Tibial artery (tissue), 4 donors: ENCODE results near the gene FOXO3.
A peak's percentile ranks its signal among the peaks of the same experiment; 100 is the strongest.

Experiments used
- DNase-seq, 2 donors: peaks; one replicate each; pipeline ENCODE4 v3.0.0-alpha.2; 2019
- H3K27ac ChIP-seq, 2 donors: fragments of 200-600 bp; sonication (generic) in 1 of 2; 1 replicate in 1 of 2; 2 replicates in 1 of 2; pipeline ENCODE4 v1.5.1; 2018 to 2019; ENCODE audit warnings: mild to moderate bottlenecking in 1 of 2
- H3K27me3 ChIP-seq, 2 donors: fragments of 200-600 bp; sonication (generic) in 1 of 2; one replicate each; pipeline versions ENCODE4 v1.5.1 to v1.6.0; 2016 to 2019
- H3K36me3 ChIP-seq, 3 donors: fragments of 200-600 bp; sonication (generic) in 2 of 3; one replicate each; pipeline ENCODE4 v1.5.1; 2016 to 2019; ENCODE audit warnings: mild to moderate bottlenecking in 2 of 3
- H3K4me1 ChIP-seq, 4 donors: fragments of 200-600 bp; sonication (generic) in 2 of 4; 1 replicate in 3 of 4; 2 replicates in 1 of 4; pipeline ENCODE4 v1.5.1; 2016 to 2019
- H3K4me3 ChIP-seq, 2 donors: fragments of 200-600 bp; sonication (generic) in 1 of 2; 1 replicate in 1 of 2; 2 replicates in 1 of 2; pipeline ENCODE4 v1.5.1; 2018 to 2019; ENCODE audit warnings: mild to moderate bottlenecking in 2 of 2
- H3K9me3 ChIP-seq, 3 donors: fragments of 200-600 bp; sonication (generic) in 1 of 3; one replicate each; pipeline ENCODE4 v1.5.1; 2016 to 2019
- intact Hi-C: fragments of 100-400 bp; cut with DNase I; formaldehyde crosslinking; loops from one replicate; pipeline ENCODE4 v1.15.0; 2023; ENCODE audit warnings: low total_unique reads
- TF ChIP-seq, protein P1 (sequence below), 2 experiments: fragments of 200-600 bp in 1 of 2; fragments of 450-650 bp in 1 of 2; IDR thresholded peaks; one replicate each; pipeline ENCODE4 v1.5.1; 2017 to 2019; ENCODE audit warnings: antibody characterized with exemption in 2 of 2, mild to moderate bottlenecking in 1 of 2, moderate library complexity in 1 of 2

Gene FOXO3

DNA sequence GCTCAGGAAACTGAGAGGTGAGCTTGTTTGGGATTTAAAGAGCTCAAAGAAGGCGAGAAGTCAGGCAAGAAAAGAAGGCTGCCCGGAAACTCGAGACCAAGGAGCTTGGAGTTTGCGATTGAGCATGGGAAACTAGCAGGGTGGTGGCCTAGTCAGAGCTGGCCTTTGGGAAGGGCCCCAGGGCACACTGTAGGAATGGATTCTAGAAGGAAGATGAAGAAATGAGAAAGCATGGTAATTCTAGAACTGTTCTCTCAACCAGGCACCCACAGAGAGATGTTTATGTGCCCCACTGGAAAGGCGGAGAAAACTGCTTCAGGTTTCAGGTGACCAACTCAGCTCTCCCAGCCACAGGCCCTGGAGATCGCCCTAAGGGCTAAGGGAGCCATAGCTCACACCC is 126.2 kb downstream of the FOXO3 start:
- Histone ChIP-seq H3K27ac (no peak overlapping the region), H3K27me3 (no peaks in the 10 kb centered on the region), H3K4me3 (no peak overlapping the region), H3K4me1 (peaks cover 0 to 86% (median 48%) of the 10 kb centered on the region in 4 donors), H3K9me3 (no peaks in the 10 kb centered on the region), H3K36me3 (peaks cover 5 to 46% (median 23%) of the 10 kb centered on the region in 3 donors)
- TF ChIP-seq, protein P1, sequence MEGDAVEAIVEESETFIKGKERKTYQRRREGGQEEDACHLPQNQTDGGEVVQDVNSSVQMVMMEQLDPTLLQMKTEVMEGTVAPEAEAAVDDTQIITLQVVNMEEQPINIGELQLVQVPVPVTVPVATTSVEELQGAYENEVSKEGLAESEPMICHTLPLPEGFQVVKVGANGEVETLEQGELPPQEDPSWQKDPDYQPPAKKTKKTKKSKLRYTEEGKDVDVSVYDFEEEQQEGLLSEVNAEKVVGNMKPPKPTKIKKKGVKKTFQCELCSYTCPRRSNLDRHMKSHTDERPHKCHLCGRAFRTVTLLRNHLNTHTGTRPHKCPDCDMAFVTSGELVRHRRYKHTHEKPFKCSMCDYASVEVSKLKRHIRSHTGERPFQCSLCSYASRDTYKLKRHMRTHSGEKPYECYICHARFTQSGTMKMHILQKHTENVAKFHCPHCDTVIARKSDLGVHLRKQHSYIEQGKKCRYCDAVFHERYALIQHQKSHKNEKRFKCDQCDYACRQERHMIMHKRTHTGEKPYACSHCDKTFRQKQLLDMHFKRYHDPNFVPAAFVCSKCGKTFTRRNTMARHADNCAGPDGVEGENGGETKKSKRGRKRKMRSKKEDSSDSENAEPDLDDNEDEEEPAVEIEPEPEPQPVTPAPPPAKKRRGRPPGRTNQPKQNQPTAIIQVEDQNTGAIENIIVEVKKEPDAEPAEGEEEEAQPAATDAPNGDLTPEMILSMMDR (IDR thresholded peaks at IDR 0.05): no peak
- intact Hi-C loops: no loop called here
- no peak for DNase-seq

DNA sequence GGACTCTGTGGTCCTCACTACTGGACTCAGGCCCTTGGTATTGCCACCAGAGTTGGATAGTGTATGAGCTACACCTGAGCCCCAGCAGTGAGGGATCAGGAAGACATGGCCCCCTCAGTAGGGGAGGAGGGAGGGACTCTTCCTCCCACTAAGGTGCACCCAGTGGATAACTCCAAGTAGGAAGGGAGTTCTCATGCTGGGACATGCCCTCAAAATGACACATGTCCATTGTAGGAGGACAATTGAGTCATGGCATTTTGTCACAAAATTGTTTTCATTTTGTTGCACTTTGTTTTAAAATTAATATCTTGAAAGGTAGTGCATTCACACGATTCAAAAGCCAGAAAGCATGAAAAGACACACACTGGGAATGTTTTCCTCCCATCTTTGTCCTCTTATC is 127.2 kb downstream of the FOXO3 start:
- intact Hi-C loops: no loop called here
- Histone ChIP-seq H3K27me3 (no peaks in the 10 kb centered on the region), H3K4me3 (no peak overlapping the region), H3K9me3 (no peaks in the 10 kb centered on the region), H3K36me3 (peaks cover 5 to 37% (median 23%) of the 10 kb centered on the region in 3 donors), H3K27ac (no peak overlapping the region), H3K4me1 (peaks cover 0 to 76% (median 45%) of the 10 kb centered on the region in 4 donors)
- no peak for DNase-seq
- TF ChIP-seq, protein P1 (IDR thresholded peaks at IDR 0.05): no peak

DNA sequence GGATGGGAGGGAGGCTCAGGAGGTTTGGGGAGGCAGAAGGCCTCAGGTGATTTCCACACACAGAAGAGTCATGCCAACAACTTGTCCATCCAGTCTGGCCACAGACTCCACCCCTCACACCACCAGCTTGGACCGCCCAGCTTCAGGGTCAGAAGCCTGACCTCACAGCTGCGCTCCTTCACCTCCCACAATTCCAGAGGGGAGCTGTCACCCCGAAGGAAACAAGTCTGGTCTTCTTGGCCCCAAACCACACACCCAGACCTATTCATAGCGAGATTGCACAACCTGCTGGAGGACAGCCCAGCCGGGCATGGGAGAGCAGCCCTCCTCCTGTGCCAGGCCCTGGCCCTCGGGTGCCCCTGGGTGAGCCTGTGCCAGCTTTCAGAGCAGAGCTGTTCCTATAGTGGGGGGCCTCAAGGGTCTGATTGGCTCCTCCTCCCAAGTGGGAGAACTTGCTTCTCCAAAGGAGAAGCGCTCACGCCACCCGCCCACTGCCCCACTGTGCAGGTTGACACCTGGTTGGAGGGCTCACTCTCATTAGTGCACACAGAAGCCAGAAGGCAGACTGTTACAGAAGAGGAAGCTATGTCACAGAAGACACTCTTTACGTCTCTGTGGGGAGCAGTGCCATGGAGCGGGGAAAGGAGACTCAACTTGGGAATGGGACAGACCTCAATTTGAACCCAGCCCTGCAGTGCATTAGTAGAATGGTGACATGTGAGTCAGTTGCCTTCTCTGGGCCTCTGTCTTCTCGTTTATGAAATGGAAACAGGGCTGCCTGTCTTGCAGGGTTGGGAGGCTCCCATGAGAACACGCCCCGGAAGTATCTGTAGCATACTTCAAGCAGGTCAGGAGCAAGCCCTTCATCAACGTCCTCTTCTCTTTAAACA is 128.8 kb downstream of the FOXO3 start:
- TF ChIP-seq, protein P1 (IDR thresholded peaks at IDR 0.05): no peak
- peak; percentile 92 to 98 for DNase-seq
- H3K27ac ChIP-seq: peak overlapping the region; percentile 69 to 71
- no peak overlapping the region for H3K4me3 ChIP-seq
- peaks cover 0 to 65% (median 45%) of the 10 kb centered on the region in 4 donors for H3K4me1 ChIP-seq
- no peaks in the 10 kb centered on the region for H3K27me3 ChIP-seq
- H3K36me3 ChIP-seq: peaks cover 5 to 31% (median 23%) of the 10 kb centered on the region in 3 donors
- intact Hi-C loops: loop anchor here (10.0 kb wide), 1 partner anchor 125 kb away; the partner anchor contains the start of gene FOXO3
- no peaks in the 10 kb centered on the region for H3K9me3 ChIP-seq

DNA sequence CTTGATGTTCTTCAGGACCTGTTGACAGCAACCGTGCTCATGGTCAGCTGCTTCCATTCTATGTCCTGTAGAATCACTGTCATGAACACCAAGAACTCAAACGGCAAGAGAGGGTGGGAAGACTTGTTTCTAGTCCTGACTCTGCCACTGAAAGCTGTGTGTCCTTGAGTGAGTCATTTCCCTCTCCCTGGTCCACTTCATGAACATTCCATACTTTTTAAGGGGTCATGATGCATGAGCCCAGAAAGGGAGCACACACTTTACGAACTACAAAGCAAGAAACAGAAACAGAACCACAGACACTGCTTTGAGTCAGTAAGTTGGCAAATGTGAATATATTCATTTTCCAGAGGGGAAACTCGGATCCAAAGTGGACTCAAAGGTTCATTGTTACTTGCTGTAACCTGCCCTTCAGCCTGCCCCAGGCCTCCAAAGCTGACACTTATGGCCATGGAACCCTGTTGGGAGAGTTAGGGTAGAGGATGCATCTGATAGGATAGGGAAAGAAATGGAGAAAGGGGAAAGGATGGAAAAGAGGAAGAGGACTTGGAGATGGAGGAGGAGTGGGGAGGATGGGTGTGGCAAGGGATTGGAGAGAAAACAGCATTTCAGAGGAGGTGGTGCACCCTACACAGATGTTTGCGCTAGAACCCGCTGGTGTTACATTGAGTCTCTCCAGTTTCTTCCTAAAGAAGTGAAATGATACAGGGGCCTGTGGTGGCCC is 129.8 kb downstream of the FOXO3 start:
- Histone ChIP-seq H3K4me1 (peaks cover 0 to 55% (median 36%) of the 10 kb centered on the region in 4 donors), H3K27ac (peak overlapping the region; percentile 66 to 69), H3K4me3 (no peak overlapping the region), H3K36me3 (peaks cover 5 to 23% (median 20%) of the 10 kb centered on the region in 3 donors), H3K27me3 (no peaks in the 10 kb centered on the region), H3K9me3 (no peaks in the 10 kb centered on the region)
- no peak for DNase-seq
- TF ChIP-seq, protein P1 (IDR thresholded peaks at IDR 0.05): no peak
- intact Hi-C loops: loop anchor here (10.0 kb wide), 1 partner anchor 126 kb away; the partner anchor contains the start of gene FOXO3

DNA sequence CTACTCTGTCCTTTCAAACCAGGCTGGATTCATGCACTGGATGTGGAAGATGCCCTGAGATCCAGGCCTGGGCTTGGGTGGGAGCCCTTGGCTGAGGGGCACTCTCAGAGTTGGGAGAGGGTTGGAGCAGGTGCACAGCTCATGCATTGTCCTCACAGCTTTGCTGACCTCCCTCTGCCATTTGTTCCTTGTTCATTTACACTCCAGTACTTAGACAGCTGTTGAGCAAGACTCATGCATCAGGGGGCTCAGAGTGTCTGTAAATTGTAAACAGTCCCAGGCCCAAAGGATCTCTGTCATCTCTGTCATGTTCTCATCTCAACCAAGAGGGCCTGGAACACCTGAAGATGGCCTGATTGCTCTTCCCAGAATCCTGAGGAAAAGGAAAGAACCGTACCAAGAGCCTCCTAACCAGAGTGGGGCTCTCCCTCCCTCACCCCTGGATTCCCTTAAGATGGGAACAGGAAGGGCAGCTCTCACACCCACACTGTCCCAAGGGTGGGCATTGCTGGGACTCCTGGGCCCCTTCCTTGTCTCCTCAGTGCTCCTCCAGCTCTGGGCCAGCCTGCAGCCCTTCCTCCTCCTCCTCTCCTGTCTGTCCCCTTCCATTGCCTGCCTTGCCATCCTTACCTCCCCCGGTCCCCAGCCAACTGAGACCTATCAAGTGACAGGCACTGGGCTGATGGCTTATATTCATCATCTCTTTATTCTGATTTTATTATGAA is 132.9 kb downstream of the FOXO3 start:
- H3K27me3 ChIP-seq: no peaks in the 10 kb centered on the region
- no peaks in the 10 kb centered on the region for H3K36me3 ChIP-seq
- TF ChIP-seq, protein P1 (IDR thresholded peaks at IDR 0.05): no peak
- DNase-seq: no peak
- H3K9me3 ChIP-seq: no peaks in the 10 kb centered on the region
- H3K4me3 ChIP-seq: no peak overlapping the region
- no peak overlapping the region for H3K27ac ChIP-seq
- H3K4me1 ChIP-seq: peaks cover 0 to 57% (median 49%) of the 10 kb centered on the region in 4 donors
- intact Hi-C loops: loop anchor here (10.0 kb wide), 1 partner anchor 129 kb away; the partner anchor contains the start of gene FOXO3
